Nucleus accumbens (tissue), 56 donors: ENCODE measurements around the gene MRPS24.
A peak's percentile ranks its signal among the peaks of the same experiment; 100 is the strongest.

ENCODE experiments used
- DNase-seq, 56 donors: peaks; one replicate each; lab custom pipeline; 2025; lab: John Stamatoyannopoulos, UW

Gene MRPS24

DNA sequence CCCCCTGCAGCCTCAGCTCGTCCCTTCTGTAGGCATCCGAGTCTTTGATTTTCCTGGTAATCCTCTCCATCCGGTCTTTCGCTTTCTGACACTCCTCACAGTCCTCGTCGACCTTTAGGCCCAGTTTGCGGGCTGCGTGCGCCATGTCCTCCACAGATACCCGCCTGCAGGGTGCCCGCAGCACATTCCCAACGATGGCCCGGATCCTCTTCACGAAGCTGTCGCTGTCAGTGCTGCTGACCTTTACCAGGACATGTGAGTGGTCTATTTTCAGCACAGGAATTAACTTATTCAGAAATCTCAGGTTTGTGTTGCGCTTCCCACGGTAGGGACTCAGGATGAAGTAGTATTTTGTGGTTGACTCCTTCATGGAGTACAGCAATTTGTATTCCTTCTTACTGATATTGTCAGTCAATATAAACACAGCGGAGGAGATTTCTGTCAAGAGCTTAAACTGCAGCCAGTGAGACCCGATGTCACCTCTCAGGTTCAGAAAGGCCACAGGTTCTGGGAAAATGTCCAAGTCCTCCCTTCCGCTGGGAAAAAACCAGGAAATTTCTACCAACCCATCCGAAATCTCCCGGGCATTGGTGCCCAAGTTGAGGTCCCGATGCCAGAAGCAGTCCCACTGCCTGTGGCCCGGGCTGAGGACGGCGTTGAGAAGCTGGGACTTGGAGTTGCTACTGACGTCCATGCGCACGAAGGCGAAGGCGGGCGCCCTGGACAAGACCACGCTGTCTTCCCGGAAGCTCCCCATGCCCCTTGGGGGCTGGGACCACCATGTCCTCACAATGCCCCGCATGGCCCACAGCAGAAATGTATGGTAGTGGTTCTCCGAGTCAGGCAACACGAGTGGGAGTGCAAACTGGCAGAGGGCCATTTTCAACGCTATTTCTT lies 8.9 kb upstream of the MRPS24 start:
- DNase-seq, result no peak

DNA sequence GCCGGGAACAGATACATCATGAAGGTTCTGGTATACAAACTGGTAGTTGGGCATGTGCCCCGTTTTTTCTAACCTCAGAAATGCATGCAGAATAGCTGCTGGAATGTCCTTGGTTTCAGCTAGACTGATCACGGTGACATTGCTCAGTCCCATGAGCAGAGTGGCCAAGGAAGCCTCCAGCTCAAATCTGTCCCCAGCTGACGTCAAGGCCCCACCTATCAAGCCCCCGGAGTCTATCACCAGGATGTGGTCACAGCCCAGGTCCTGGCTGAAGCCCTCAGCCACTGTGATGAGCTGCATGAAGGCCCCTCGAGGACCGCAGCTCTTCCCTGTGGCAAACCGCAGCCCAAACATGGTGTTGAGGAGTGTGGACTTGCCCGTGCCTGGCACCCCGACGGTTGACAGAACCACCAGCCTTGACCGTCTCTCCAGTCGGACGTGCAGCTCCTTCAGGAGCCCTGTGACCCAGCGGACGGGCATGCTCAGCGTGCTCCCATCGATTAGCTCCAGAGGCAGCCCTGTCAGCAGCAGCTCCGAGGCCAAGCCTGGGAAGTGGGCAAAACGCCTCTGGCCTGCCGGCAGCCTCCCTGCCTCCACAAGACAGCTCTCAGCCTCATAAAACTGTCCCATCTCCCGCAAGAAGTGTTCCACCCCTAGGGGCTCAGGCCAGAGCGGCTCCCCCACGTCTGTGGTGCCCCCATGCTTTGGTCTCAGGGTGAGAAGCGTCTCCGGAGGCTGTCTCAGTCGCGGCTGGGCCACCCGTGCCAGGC lies 7.8 kb upstream of the MRPS24 start:
- no peak for DNase-seq

GRCh38 chr7:43876241-43876640 lies 6.9 kb upstream of the MRPS24 start:
- DNase-seq, result no peak

GRCh38 chr7:43873300-43873699 lies 4.0 kb upstream of the MRPS24 start:
- no peak for DNase-seq

DNA sequence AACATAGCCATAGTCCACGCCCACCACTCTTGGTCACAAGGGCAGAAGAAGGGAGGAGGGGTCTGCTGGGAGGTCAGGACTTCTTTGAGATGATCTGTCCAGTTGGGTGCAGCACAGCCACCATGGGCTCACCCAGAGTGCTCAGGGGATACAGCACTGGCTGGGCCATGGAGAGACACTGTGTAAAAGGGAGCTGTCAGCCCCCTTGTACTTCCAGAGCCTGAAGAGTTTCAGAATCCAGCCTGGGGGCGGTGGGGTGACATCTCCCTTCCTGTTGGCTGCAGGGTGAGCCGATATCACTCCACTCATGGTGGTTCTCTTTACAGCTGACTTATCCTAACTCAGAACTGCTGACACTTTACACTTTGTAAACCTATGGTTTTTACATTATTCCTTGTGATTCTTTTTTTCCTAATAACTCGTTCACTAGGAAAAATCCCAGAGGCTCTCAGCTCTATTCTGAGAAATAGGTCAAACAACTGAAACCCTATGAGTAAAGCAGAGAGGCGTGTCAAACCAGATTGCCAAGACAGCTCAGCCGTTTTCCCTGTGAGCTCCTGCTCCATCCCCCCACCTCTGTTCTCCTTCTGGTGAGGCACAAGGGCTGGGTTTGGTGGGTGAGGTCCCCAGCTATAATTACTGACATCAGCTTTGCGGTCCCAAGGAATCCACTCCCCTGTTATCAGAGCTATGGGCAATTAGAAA lies 3.2 kb upstream of the MRPS24 start:
- DNase-seq, result peak in 17 of 56 donors; percentile 9 to 62 (median 22)

DNA sequence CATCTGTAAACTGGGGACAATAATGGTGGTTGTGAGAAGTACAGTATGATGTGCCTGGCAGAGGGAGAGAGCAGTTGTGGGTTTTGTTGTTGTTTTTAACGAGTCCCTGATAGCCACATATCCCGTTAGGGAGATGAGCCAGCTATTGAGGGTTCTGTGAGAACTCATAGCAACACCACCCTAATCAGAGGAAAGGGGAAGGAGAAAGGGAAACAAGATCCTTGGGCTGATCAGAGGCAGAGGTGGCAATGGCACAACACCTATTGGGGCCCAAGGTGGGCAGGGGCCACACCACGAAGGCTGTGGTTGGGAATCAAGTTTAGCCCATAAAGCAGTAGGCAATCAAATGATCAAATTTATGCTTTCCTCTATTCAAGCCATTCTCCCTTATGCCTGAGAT lies 1.7 kb upstream of the MRPS24 start:
- DNase-seq, result no peak

DNA sequence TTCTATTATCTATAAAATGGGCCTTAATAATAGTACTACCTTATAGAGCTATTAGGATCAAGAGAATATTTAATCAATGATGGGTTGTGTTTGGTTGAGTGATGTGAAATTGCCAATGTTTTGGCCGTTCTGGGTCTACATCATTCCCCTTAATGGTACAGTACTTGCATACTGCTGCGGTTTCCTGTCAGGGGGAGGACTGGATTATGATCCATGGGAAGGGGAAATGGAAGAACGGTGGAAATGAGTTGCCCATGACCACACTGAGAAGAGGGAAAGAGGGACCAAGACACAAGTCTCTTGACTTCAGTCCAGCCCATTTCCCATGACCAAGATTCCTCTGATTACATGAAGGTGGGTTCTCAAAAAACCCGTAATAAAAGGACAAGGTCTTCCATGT lies 999 bp upstream of the MRPS24 start:
- DNase-seq, result no peak

- no peak for DNase-seq
Measured at GRCh38 chr7:43869867-43870240, 537 bp upstream of the MRPS24 start.

DNA sequence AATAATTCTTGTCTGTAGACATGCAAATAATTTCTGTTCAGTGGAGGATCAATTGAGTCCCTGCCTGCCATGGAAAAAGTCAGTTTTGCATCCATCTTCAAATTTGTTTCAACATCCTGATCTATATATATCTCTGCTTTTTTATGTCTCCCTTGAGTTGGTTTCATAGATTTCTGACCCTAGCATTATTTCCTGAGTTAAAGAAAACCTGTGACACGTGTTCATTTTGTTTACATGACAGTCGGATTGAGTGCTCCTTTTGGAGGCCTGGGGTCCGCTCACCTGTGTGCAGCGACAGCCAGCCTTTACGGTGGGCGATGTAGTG lies 674 bp downstream of the MRPS24 start:
- no peak for DNase-seq

DNA sequence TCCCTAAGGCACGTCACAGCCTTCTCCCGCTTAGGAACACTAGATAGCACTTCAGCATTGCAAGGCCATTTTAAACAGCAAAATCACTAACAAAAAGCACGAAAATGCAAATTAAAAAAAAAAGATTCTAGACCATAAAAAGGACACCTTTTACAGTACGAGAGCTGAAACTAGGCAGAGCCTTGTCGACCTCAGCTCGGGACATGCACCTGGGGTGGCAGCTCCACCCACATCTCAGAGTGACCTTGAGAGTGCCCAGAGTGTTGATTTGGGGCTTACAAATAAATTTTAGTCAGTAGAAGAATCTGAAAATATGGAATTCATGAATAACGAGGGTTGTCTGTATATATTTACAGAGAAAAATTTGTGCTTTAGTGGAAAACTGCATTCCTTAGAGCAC lies 1.1 kb downstream of the MRPS24 start:
- no peak for DNase-seq

GRCh38 chr7:43865277-43865676 lies 4.0 kb downstream of the MRPS24 start:
- no peak for DNase-seq

DNA sequence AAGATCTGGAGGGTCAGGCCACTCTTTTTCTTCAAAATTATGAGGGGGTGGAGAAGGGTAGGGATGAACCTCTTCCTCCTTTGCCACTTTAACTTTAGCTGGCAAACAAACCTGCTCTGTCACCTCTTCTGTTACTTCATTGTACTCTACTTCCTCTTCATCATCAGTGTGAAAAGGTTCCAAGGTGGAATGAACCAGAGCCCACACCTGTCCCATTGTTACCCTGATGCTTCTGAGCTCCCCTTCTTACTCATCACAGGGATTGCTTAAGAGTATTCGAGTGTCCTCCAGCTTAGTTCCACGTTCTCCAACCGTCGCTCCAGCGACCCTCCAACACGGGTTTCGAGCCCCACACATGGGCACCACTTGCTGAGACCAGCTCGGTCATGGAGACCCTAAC lies 5.2 kb downstream of the MRPS24 start:
- DNase-seq, result no peak

DNA sequence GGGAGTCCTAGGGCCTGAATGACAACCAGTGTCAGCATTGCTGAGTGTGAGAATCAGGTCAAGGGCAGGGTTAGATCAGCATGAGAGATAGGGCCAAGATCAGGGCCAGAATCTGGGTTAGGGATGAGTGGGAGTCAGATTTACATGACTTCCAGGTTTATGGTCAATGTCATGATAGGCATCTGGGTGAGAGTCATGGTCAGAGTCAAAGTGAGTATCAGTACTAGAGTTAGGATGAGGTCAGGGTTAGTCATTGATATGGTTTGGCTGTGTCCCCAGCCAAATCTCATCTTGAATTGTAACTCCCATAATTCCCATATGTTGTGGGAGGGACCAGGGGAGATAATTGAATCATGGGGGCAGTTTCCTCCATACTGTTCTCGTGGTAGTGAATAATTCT lies 12.3 kb downstream of the MRPS24 start:
- no peak for DNase-seq

DNA sequence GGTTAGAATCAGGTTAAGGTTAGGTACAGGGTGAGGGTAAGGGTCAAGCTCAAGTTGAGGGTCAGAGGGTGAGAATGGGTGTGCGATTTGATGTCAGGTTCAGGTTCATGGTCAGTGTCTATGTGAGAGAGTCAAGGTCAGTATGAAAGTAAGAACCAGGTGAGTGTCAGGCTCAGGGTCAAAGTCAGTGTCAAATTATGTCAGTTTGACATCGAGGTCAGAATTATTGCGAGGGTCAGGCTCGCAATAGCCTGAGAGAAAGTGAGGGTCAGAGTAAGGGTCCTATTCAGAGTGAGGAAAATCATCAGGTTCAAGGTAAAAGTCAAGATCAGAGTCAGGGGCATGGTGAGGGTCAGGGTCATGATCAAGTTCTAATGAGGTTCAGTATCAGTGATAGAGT lies 13.0 kb downstream of the MRPS24 start:
- no peak for DNase-seq

- no peak for DNase-seq
Measured at GRCh38 chr7:43855176-43855575, 14.1 kb downstream of the MRPS24 start.

DNA sequence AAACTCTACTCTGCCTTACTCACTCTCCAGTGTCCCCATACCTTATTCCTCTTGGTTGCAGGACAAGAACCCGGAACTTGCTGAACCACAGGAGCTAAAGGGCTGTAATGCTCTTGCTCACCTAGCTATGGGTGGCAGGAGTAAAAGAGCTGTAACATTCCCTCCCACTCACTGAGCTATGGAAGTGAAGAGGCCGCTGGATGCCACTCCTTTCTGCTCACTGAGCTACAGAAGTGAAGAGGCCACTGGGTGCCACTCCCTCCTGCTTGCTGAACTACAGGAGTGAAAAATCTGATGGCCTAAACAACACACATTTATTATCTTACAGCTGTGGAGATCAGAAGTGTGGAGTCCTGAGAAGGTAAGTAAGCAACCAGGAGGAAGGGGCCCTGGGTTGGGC lies 17.5 kb downstream of the MRPS24 start:
- DNase-seq, result no peak

- DNase-seq, result no peak
Measured at GRCh38 chr7:43850348-43851116, 18.8 kb downstream of the MRPS24 start.

GRCh38 chr7:43849047-43849446 lies 20.3 kb downstream of the MRPS24 start:
- no peak for DNase-seq

DNA sequence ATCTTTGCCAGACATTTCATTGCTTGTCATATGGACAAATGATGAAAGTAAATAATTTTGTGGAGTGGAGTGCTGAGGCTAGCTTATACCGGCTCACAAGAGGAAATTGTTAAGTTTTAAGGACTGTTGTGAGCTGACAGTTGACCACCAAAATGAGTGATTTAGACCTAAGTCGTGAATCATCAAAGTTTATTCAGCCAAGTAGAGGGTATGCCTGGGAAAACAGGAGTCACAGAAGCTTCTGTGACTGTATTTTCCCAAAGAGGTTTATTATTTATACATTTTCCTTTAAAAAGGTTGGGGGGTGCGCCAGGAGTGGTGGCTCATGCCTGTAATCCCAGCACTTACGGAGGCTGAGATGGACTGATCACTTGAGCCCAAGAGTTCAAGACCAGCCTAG lies 21.8 kb downstream of the MRPS24 start:
- DNase-seq, result no peak

DNA sequence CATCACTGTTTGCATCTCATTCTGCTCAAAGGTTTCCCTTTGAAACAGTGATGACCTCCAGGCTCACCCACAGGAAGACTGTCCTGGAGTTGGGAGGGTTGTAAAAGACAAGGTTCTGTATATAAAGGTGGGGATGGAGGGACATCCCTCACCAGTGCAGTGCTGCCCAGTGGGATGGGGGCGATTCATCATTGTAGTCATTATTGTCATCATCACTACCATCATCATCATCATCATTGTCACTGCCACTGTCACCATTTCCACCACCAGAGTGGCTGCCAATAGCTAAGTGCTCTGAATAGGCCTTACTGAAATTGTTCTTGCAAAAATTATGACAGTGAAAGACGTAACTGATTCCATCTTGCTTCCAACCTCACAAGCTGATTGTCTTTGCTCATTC lies 24.7 kb downstream of the MRPS24 start:
- DNase-seq, result no peak

GRCh38 chr7:43844257-43844656 lies 25.1 kb downstream of the MRPS24 start:
- DNase-seq, result no peak
